HG03064 (cell line): Measurements from ENCODE around the gene NOP10.

Experiments
- ATAC-seq: cut with Tn5 transposase; IDR thresholded peaks from one replicate; pipeline ENCODE4 v1.9.1; 2021; ENCODE audit warnings: low read depth; ENCODE audit not compliant: unreplicated experiment

Gene NOP10

DNA sequence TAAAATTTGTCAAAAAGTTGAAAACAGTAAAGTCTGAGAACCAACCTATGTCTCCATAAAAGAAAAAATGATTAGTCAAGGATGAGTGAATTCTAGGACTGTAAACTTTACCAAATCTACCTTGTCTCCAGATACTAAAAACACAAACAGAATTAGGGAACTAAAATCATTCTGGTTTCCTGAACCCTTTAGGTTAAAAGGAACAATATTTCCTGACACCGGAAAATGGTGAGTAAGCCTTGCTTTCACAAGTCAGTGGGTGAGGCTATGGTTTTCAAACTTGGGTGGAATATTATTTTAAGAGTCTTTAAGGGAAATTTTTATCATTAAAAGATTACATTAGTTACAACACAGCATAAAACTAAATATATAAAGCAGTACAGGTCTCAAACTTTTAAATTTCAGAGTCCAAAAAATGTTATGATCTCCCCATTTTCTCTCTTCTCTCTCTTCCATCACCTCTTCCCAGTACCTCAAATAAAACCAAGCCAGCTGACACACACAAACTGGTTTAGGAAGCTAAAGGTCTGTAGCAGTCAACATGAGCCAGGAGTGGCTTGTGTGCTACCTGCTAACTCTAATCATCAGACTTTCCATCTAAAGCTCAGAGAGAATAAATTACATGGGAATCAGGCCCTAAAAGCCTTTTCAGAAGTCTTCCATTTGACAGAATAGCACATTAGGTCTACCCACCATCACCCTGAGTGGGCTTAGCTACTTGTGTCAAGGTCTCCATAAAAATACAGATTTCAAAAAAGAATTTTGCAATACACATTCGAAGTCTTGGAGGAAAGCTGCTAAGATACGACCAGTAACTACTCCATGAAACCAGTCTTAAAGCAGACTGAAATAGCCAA, 7.5 kb downstream of the NOP10 start:
- no peak for ATAC-seq

DNA sequence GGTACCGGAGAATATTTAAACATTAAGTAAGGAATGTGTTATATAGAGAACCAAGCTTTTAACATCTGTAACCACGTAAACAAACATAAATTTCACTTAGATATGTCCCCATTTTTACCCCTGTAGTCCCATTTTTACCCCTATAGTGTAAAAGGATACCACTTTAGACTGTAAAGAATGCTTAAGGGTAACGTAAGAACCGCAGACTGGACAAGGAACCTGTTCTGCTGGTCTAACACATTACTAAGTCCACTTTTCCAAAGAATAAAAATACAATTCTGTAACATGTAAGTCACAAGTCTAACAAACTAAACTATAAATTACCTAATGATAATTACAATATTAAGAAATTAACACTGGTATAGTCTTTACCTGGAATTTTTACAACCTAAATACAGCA, 8.3 kb downstream of the NOP10 start:
- ATAC-seq: no peak

DNA sequence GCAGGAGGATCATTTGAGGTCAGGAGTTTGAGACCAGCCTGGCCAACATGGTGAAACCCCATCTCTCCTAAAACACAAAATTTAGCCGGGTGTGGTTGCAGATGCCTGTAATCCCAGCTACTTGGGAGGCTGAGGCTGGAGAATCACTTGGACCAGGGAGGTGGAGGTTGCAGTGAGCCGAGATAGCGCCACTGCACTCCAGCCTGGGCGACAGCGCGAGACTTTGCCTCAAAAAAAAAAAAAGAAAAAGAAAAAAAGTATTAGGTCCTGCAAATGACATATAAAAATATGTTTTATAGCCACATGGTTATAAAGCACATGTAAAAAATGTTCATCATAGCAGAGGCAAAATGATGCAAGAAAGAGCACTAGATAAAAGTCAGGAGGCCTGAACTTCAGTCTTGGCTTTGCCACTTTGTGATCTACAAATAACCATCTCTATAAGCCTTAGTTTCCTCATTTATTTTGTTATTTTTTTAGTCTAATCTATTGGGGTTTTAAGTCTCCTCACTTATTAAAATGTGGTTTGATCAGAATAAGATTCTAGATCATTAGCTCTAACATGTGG, 10.3 kb downstream of the NOP10 start:
- no peak for ATAC-seq

DNA sequence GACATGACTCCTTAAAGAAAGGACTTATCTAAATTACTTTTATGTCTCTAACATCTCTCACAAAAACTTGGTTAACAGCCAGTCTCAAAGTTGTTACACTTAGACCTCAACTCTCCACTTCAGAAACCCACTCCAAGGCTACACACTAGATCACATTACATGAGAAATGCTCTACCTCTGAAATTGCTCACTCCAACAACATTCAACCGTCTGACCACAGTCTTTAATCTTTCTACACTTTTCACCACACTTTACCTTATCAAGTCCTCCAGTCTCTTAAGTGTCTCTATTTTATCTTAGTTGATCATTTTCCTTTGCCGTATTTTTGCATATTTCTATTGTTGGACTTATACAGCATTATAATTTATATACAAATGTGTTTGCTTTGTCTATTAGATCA, 11.1 kb downstream of the NOP10 start:
- ATAC-seq: no peak

DNA sequence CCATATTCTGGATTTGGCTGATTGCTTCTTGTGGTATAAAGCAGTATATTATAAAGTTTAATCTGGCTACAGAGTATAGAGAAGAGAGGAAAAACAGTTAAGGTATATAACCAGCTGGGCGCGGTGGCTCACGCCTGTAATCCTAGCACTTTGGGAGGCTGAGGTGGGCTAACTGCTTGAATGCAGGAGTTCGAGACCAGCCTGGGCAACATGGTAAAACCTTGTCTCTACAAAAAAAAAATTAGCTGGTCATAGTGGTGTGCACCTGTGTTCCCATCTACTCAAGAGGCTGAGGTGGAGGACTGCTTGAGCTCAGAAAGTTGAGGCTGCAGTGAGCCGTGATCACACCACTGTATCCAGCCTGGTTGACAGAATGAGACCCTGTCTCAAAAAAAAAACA, 12.7 kb downstream of the NOP10 start:
- no peak for ATAC-seq

DNA sequence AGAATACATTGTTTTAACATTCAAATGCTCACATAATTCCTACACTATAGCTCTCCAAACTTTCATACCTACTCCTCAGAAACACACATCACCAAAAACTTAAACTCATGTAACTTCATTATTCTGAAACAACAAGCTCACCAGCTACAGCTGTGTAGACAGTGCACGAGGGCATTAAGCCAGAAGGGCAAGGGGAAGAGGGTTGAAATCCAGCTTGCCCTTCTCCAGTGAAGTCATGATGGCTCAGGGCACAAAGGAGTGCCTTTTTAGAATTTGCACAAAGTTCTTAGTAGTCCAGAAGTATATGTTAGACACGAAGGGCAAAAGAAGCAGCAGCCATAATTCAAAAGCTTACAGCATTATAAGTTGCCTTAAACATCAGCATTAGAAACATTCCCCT, 13.9 kb downstream of the NOP10 start:
- no peak for ATAC-seq

DNA sequence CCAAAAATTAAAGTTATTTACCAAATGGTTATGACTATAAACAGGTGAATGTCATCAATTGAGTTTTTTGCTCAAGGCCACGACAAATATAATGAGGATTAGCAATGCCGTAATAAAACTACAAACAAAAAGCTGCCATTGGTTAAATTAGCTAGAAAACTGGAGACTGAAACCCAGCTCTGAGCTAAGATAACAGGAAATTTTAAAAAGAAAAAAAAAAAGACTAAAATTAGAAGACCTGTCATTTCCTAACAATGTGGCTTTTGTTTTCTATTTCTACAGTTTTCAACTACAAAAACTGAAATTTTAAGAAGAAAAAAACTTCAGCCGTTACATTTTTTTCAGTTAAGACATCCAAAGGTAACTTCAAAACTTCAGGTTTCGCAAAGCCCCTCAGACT, 15.0 kb downstream of the NOP10 start:
- no peak for ATAC-seq

DNA sequence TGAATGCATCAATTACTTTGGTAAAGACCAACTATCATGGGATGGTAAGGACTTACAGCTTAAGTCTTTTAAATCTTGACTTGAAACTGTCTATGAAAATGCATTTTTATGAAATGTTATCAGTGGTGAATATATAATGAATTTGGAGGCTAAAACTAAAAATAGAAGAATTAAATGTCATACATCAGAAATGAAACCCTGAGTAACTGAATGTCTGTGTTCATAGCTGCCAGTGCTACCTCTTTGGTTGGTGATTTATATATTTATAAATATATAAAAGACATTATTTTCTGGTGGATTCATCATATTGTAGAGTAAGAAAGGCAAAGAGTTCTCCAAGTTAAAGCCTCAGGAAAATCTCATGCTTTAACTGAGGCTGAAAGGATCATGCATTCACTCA, 17.6 kb downstream of the NOP10 start:
- no peak for ATAC-seq

DNA sequence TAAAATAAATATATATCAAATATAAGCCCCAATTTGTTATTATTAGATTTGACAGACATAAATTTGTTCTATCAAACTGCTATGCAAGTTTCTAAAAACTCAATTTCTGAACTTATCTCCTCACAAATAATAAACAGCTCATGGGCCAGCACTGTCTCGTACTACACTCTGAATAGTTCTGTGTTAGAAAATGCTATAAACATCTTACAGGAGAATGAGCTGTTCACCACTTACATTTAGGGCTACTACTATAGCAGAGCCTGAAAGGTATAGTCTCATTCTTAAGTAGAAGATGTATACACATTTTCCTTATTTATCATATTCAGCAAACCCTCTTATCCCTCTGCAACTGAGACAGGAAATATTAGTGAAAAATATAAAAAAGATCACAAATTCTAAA, 18.0 kb downstream of the NOP10 start:
- no peak for ATAC-seq

- ATAC-seq: no peak
Observed at GRCh38 chr15:34323217-34323616, 19.7 kb downstream of the NOP10 start.

- ATAC-seq: peak; percentile 55
Observed at GRCh38 chr15:34318277-34319079, 24.5 kb downstream of the NOP10 start.

- ATAC-seq: no peak
Observed at GRCh38 chr15:34314491-34315490, 28.1 kb downstream of the NOP10 start.

DNA sequence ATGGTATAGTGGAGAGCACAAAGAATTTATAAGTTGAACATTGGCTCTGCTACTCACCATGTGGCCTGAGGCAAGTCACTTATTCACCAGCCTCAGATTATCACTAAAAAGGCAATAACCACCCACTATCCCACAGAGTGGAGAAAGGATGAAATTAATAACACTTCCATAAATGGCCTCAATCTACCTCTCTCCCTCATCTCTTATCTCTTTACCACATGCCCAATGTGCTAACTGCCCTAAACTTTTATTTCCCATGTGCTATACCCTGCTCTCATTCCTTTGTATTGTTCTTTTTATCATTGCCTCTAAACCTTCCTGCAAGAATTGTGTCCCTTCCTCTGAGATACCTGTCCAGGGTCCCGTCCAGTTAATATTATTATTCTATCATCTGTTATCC, 31.4 kb downstream of the NOP10 start:
- no peak for ATAC-seq

- no peak for ATAC-seq
Observed at GRCh38 chr15:34304613-34305012, 38.3 kb downstream of the NOP10 start.

DNA sequence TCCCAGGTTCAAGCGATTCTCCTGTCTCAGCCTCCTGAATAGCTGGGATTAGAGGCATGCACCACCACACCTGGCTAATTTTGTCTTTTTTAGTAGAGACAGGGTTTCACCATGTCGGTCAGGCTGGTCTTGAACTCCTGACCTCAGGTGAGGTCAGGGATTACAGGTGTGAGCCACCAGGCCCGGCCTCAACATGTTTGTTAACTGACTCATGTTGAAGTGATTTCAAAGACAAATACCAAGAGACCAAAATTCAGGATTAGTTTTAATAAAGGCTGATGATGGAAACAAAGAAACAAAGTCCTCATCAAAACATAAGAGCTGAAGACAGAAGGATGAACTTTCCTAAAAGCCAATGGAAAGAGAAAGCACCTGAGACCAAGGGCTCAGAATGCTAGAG, 41.9 kb downstream of the NOP10 start:
- ATAC-seq: no peak

DNA sequence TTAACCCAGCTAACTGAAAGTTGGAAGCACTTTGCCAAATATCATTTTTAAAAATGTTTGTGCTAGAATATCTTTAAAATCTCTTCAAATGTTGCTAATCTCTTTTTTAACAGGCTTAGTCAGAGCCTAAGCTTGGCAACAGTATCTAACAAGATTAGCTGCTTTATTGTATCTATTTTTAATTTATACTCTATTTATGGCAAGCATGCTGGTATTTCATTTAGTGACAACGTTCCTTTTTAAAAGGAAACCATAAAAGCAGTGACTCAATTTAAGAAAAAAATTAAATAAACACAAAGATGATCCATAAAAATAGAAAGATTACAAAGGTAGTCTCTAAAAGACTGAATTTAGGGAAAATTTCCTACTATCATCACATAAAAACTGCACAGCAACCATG, 45.9 kb downstream of the NOP10 start:
- no peak for ATAC-seq

DNA sequence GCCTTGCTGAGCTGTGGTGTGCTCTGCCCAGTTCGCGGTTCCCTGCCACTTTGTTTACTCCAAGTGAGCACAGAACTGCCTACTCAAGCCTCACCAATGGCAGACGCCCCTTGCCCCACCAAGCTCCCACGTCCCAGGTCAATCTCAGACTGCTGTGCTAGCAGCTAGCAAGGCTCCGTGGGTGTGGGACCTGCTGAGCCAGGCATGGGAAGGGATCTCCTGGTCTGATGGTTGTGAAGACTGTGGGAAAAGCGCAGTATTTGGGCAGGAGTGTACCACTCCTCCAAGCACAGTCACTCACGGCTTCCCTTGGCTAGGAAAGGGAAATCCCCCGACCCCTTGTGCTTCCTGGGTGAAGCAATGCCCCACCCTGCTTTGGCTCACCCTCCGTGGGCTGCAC, 50.3 kb downstream of the NOP10 start:
- no peak for ATAC-seq
